HG03095 (cell line): ENCODE measurements around the gene MICU1.
"Not testable (repeated sequence)": the region's sequence is repeated elsewhere in the genome, so short reads cannot be mapped to it uniquely, and the experiment has no call there.

ENCODE experiments used
- ATAC-seq: cut with Tn5 transposase; IDR thresholded peaks from one replicate; pipeline ENCODE4 v1.9.1; 2021; ENCODE audit warnings: moderate library complexity; ENCODE audit not compliant: unreplicated experiment

Gene MICU1

DNA sequence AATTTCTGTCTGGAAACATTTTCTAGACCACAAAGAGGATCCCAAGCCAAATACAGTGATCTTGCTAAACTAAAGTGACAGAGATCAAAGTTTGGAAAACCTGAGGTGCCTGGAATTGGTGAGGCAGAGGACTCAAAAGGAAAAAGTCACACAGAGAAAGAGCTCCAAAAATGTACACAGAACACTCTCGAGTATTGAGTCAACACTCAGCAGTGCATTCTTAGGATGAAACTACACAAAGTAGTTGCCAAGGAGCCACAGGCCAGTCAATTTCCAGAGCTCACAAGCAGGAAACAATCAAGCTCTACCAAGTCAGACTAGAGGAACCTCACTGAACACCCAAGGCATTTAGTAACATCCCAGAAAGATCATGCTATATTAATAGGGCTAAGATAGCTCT, 61.3 kb downstream of the MICU1 start:
- ATAC-seq, result no peak

DNA sequence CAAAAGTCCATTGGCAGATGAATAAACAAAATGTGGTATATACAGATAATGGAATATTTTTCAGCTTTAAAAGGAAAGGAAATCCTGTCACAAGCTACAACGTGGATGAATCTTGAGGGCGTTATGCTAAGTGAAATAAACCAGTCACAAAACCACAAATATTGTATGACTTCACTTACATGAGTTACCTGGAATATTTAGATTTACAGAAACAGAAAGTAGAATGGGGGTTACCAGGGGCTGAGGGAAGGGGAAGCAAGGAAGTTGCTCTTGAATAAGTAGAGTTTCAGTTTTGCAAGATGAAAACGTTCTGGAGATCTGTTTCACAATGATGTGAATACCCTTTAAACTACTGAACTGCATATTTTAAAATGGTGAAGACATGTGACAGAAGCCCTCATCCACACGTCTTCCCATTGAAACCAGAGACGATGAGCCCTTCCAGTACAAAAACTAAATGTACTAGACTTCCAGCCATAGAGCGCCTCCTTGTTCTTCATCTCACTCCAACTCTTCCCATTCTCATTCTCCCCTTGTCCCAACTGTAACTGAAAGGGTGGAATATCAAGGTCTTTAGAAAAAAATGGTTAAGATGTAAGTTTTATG, 62.4 kb downstream of the MICU1 start:
- ATAC-seq, result no peak

DNA sequence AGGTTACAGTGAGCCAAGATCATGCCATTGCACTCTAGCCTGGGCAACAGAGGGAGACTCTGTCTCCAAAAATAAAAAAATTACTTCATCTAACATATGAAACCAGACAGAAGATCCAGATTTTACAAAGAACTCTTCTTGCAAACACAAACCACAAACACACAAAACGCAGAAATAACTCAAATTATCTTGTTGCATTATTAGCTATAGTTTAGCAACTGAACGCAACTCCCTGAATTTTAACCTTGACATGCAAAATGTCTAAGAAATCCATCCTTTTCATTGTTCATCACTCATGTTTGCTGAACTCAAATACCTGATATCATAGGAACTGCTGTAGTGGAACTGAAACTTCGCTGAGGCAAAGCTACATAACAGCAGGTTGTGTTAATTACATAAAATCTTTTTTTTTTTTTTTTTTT, 64.1 kb downstream of the MICU1 start:
- ATAC-seq, result no peak

- no peak for ATAC-seq
Observed at GRCh38 chr10:72557362-72557761, 68.5 kb downstream of the MICU1 start.

GRCh38 chr10:72552857-72553256, 73.0 kb downstream of the MICU1 start:
- no peak for ATAC-seq

DNA sequence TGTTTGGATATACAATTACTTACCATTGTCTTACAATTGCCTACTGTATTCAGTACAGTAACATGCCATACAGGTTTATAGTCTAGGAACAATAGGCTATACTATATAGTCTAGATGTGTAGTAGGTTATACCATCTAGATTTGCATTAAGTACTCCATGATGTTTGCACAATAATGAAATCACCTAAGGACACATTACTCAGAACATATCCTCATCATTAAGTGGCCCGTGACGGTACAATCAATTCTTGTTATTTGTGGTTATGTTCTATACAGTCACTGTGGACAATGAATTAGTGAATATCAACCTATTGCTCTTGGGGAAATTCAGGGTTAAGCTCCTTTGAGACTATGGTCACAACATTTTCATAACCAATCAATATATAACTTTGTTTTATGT, 75.6 kb downstream of the MICU1 start:
- no peak for ATAC-seq

DNA sequence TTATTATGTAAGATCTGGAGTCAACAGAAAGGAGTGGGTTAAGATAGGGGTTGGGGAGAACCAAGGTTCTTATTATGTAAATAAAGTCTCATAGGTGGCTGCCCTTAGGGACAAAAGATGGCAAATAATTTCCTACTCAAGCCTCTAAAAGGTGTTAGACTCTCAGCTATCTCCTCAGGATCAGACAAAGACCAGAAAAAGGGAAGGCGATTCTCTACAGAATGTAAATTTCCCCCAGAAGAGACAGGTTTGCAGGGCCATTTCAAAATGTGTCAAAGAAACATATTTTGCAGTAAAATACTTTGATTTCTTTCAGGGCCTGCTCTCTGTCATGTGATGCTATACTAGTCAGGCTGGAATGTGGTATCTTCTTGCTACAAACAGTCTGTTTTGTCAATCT, 80.3 kb downstream of the MICU1 start:
- ATAC-seq, result no peak

GRCh38 chr10:72543855-72544254, 82.0 kb downstream of the MICU1 start:
- not testable (repeated sequence) for ATAC-seq

DNA sequence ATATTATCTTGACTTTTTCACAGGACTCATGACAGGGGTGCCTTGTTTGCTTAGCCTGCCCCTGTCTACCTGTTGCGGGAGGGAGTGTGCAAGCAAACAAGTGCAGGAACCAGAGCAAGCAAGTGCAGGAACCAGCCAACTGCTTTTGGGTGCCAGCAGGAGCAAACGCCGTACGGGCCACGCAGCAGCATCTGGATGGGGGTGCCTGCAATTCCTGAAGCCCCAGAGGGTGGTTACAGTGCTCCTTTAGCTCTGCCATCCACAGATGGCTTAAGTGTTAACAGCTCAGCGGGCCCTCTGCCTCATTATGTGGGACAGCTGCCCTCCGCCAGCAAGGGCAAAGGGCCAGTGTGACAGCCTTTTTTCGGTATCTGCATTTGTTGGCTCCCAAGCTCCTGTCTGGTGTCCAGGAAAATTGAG, 83.5 kb downstream of the MICU1 start:
- no peak for ATAC-seq

- no peak for ATAC-seq
Observed at GRCh38 chr10:72541337-72541736, 84.5 kb downstream of the MICU1 start.

- no peak for ATAC-seq
Observed at GRCh38 chr10:72540193-72540807, 85.6 kb downstream of the MICU1 start.

- no peak for ATAC-seq
Observed at GRCh38 chr10:72539137-72539536, 86.7 kb downstream of the MICU1 start.

DNA sequence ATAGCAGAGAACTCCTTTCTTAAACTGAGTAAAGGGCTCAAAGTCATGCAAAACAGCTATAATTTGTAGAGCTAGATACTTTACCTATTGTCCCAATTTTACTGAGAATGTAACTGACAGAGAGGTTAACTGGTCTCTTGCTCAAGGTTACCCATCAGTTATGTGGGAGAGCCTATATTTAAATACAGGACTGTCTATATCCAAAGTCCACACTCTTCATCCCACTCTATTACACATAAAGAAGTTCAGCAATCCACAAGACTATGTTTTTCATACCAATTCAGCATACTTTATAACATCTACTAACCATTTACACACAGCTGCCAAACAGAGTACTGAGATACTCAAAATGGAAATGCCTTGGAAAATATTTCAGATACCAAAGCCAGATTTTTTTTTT, 100.2 kb downstream of the MICU1 start:
- ATAC-seq, result no peak

GRCh38 chr10:72525277-72525676, 100.6 kb downstream of the MICU1 start:
- no peak for ATAC-seq

DNA sequence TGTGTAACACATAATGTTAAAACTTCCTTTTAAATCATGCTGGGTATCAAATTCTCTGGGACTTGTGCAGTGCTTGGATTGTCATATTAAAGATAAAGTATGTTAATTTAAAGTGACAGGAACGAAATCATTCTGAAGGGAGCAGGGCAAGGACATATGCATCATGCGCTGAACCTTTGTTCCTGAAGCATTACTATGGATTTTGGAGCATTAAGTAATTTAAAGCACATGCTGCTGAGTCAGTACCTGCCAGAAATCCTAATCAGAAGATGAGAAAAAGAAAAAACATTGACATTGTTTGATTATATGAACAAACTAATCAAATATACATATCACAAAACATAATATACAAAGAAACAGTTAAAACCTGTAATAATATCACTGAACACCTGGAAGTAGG, 101.4 kb downstream of the MICU1 start:
- ATAC-seq, result no peak

- ATAC-seq, result no peak
Observed at GRCh38 chr10:72523932-72524396, 101.9 kb downstream of the MICU1 start.

GRCh38 chr10:72523062-72523461, 102.8 kb downstream of the MICU1 start:
- ATAC-seq, result no peak

- ATAC-seq, result no peak
Observed at GRCh38 chr10:72517244-72517643, 108.6 kb downstream of the MICU1 start.

DNA sequence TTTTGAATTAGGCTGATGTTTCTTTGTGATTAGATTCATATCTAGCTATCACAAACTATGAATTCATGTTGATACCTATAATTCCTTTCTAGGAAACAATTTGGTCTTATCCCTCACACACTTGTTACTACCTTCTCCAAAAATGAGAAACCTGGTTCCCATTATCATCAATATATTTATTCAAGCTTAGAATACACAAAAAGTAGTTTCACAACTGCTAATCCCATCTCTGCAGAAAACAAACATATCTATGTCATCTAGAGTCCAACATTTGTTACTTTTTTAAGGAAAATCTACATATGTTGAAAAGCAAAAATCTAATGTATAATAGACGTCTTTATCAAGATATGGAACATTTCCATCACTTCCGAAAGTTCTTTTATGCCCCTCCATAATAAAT, 110.4 kb downstream of the MICU1 start:
- no peak for ATAC-seq

- no peak for ATAC-seq
Observed at GRCh38 chr10:72513910-72514309, 112.0 kb downstream of the MICU1 start.

DNA sequence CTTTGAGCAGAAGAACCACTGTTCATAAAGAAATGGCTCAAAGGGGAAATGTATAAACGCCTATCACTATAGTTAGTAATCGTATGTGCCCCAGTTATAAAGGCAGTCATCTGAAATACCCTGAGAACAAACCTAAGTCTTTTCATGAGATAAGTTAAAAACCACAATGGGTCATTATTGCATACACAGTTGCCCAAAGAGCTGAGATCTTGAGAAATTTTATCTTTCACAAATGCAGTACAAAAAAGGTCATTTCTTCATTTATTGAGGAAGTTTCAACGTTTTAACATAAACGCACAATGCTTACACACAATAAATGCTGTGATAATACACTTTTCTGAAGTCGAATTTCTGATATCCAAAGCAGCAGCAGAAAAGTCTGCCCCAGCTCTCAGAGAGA, 114.4 kb downstream of the MICU1 start:
- ATAC-seq, result no peak

- ATAC-seq, result no peak
Observed at GRCh38 chr10:72509941-72510340, 115.9 kb downstream of the MICU1 start.
